Measurements from ENCODE around the gene DTX1.

The DTX1 gene

DNA sequence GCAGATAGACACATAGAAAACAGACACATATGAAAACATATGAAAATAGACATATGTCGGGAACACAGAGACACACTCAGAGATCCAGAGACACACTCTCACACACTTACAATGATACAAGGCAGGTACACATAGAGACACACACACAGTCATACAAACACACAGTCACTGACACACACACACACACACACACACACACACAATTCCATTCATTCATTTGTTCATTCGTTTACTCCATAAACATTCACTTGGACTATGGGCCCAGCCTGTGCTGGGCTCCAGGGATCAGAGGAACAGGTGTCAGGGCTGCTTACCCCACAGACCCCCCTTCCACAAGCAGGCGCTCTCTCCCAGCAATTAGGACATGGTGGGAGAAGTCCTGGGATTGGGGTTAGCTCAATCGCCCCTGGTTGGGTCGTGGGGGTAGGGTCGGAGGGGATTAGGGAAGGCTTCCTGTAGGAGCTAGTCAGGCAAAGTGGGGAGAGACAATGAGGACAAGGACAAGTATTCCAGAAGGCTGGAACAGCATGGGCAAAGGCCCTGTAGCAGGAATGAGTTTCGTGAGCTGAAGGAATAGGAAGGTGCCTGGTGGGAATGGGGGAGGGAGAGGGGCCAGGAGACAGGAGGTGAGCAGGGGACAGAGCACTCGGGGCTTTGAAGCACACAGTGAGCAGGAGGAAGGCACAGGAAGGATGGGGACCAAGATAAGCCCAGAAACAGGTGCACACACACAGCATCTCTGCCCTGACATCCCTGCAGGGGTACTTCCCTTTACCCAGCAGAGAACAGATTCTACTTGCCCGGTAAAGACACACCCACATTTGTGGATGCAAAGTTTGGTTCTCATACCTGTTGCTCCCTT, 72.5 kb downstream of the DTX1 start:
- no peak for DNase-seq (ENCODE audit: low spot score)
- TF ChIP-seq, protein P1, sequence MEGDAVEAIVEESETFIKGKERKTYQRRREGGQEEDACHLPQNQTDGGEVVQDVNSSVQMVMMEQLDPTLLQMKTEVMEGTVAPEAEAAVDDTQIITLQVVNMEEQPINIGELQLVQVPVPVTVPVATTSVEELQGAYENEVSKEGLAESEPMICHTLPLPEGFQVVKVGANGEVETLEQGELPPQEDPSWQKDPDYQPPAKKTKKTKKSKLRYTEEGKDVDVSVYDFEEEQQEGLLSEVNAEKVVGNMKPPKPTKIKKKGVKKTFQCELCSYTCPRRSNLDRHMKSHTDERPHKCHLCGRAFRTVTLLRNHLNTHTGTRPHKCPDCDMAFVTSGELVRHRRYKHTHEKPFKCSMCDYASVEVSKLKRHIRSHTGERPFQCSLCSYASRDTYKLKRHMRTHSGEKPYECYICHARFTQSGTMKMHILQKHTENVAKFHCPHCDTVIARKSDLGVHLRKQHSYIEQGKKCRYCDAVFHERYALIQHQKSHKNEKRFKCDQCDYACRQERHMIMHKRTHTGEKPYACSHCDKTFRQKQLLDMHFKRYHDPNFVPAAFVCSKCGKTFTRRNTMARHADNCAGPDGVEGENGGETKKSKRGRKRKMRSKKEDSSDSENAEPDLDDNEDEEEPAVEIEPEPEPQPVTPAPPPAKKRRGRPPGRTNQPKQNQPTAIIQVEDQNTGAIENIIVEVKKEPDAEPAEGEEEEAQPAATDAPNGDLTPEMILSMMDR (IDR thresholded peaks at IDR 0.05; ENCODE audit: borderline replicate concordance, control extremely low read depth, extremely low read depth, insufficient read depth, missing control alignments), result no peak
- in situ Hi-C loops (cut with MboI; ENCODE audit: low sequenced_read_pairs, unreplicated experiment), result no loop called here

DNA sequence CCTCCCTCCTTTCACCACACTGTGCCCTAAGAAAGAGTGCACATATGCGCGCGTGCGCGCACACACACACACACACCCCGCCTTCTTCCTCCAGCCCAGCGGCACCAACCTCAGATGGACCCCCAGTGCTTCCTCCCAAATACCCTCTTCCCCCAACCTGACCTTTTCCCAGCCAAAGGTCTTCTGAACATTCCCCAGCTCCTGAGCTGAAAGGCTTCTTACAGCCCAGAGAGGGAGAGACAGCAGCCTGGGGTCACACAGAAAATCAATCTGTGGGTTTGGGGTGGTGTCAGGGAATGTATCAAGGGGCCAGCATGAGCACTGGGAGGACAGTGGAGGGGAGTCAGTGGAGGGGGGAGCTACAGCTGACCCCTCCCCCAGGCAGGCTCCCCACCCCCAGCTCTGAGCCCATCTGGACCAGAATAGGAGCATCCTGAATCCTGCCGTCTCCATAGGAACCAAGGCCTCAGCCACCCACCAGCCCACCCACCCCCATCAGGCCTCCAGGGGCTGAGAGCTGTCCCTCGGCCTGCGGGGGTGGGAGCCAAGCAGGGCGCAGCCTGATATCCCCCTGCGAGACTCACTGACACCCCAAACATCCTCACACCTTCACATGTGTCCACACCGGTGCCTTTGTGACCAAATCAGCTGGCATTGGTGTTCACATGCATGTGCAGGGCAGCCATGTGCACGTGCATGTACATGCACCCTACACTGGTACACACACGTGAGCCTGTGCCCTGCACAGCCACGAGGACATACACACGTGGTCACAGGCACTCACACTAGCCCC, 73.3 kb downstream of the DTX1 start:
- TF ChIP-seq, protein P1 (IDR thresholded peaks at IDR 0.05; ENCODE audit: borderline replicate concordance, control extremely low read depth, extremely low read depth, insufficient read depth, missing control alignments), result no peak
- DNase-seq (ENCODE audit: low spot score), result no peak
- in situ Hi-C loops (cut with MboI; ENCODE audit: low sequenced_read_pairs, unreplicated experiment), result no loop called here

DNA sequence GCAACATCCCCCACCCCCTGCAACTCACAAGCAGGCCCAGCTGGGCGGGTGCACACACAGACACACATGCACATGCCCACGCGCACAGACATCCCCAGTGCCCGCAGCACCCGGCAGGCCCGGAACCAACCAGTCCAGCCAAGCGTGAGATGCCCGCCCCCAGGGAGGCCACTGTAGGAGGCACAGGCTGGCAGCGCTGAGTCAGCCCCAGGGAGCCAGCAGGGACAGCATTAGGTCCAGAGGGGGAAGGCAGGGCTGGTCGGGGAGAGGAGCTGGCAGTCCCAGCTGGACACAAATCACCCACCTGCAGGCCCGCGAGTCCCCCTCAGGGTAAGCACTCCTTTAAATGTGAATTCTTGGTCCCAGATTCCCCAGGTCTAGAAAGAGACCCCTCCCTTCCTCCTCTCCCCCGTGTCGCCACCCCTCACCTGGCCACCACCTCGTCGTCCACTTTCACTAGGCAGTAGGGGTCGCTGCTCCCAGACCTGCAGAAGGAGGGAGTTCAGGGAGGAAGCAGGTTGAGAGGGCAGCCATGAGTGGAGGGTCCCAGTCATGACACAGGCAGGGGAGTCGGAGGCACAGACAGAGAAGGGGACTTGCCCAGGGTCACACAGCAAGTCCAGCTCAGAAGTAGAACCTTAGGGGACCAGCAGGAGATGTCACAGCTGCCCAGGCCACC, 74.1 kb downstream of the DTX1 start:
- in situ Hi-C loops (cut with MboI; ENCODE audit: low sequenced_read_pairs, unreplicated experiment), result no loop called here
- DNase-seq (ENCODE audit: low spot score), result peak; percentile 62
- TF ChIP-seq, protein P1 (IDR thresholded peaks at IDR 0.05; ENCODE audit: borderline replicate concordance, control extremely low read depth, extremely low read depth, insufficient read depth, missing control alignments), result peak; percentile 40

DNA sequence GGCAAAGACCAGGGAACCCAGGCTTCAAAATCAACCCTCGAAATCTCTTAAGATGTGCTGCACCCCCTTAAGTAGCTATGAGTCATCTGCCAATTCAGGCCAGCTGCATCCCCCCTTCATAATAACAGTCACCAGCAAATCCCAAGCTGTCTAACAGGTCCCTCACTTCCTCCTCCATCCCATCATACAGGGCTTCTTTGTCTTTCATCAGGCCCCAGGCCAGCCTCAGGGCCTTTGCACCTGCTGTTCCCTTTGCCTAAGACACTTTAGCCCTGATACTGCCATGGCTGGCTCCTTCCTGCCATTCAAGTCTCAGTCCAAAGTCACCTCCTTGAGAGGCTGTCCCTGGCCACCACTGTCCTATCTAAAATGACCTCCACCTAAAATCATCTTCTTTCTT, 75.0 kb downstream of the DTX1 start:
- in situ Hi-C loops (cut with MboI; ENCODE audit: low sequenced_read_pairs, unreplicated experiment), result no loop called here
- DNase-seq (ENCODE audit: low spot score), result no peak
- TF ChIP-seq, protein P1 (IDR thresholded peaks at IDR 0.05; ENCODE audit: borderline replicate concordance, control extremely low read depth, extremely low read depth, insufficient read depth, missing control alignments), result no peak

DNA sequence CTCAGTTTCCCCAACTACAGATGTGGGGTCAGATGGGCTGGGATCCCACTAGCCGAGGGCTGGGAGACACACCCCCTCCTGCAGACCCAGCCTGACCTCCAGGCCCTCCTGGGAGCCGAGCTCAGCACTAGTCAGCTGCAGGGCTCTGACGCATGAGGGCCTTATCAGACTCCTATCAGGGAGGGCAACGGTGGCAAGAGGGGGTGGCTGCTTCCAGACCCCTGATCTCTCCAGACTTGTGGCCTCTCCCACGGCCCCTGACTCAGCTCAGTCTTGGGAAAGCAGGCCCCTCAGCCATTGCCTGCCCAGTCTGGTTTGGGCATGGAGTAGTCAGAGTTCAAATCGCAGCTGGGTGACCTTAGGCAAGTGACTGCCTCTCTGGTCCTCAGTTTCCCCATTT, 76.5 kb downstream of the DTX1 start:
- TF ChIP-seq, protein P1 (IDR thresholded peaks at IDR 0.05; ENCODE audit: borderline replicate concordance, control extremely low read depth, extremely low read depth, insufficient read depth, missing control alignments), result no peak

DNA sequence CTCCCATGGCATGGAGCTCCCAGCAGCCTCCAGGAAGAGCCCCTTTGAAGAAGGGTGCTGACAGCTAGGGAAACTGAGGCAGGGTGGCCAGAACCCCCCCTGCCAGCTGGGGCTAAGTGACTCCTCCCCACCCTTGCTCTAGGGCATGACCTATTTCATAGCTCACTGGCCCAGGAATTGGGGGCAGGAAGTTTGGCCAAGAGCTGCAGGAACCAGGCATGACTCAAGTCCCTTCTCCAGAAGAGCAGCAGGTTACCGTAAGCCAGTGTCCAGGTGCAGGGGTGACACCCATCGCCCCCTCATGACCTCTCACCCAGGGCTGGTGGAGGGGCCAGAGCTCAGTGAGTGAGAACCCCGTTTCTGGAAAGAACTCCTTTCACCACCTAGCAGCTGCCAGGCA, 77.1 kb downstream of the DTX1 start:
- TF ChIP-seq, protein P1 (IDR thresholded peaks at IDR 0.05; ENCODE audit: borderline replicate concordance, control extremely low read depth, extremely low read depth, insufficient read depth, missing control alignments), result no peak
- DNase-seq (ENCODE audit: low spot score), result no peak
- in situ Hi-C loops (cut with MboI; ENCODE audit: low sequenced_read_pairs, unreplicated experiment), result no loop called here

More for the DNA sequence above, 76.5 kb downstream of the DTX1 start:
- DNase-seq (ENCODE audit: low spot score), result no peak
- in situ Hi-C loops (cut with MboI; ENCODE audit: low sequenced_read_pairs, unreplicated experiment), result no loop called here

Measured in GM13976 (cell line).